ENCODE results near the gene LILRA2. TPM values are rescaled to one million over a fixed set of nuclear protein-coding genes. Genes with fewer than 3 reads are reported as not detected.

Gene LILRA2
- total RNA-seq, 4 donors from 2014 or later: 0.48 to 2.6 (median 1.6) TPM; not detected in 1

GRCh38 chr19:54534156-54534555, 39.4 kb upstream of the LILRA2 start:
- H3K27me3 ChIP-seq: no peaks in the 10 kb centered on the region

GRCh38 chr19:54535601-54536000, 38.0 kb upstream of the LILRA2 start:
- DNase-seq: no peak
- Histone ChIP-seq H3K36me3 (no peaks in the 10 kb centered on the region), H3K27me3 (no peaks in the 10 kb centered on the region), H3K27ac (no peak overlapping the region), H3K9me3 (no peaks in the 10 kb centered on the region), H3K4me3 (no peak overlapping the region), H3K4me1 (no peaks in the 10 kb centered on the region)
- TF ChIP-seq POLR2A (IDR thresholded peaks at IDR 0.05) (no peak), CTCF (IDR thresholded peaks at IDR 0.05) (no peak)
- intact Hi-C loops (cut with DNase I; ENCODE audit: low total_unique reads): no loop called here

More at GRCh38 chr19:54534156-54534555, 39.4 kb upstream of the LILRA2 start:
- Histone ChIP-seq H3K4me3 (no peak overlapping the region), H3K36me3 (no peaks in the 10 kb centered on the region), H3K4me1 (no peaks in the 10 kb centered on the region), H3K9me3 (no peaks in the 10 kb centered on the region), H3K27ac (no peak overlapping the region)
- no peak for DNase-seq
- intact Hi-C loops (cut with DNase I; ENCODE audit: low total_unique reads): no loop called here
- TF ChIP-seq POLR2A (IDR thresholded peaks at IDR 0.05) (no peak), CTCF (IDR thresholded peaks at IDR 0.05) (no peak)

- Histone ChIP-seq H3K36me3 (no peaks in the 10 kb centered on the region), H3K4me1 (no peaks in the 10 kb centered on the region), H3K4me3 (no peak overlapping the region), H3K9me3 (no peaks in the 10 kb centered on the region), H3K27ac (no peak overlapping the region), H3K27me3 (no peaks in the 10 kb centered on the region)
- intact Hi-C loops (cut with DNase I; ENCODE audit: low total_unique reads): no loop called here
- TF ChIP-seq POLR2A (IDR thresholded peaks at IDR 0.05) (no peak), CTCF (IDR thresholded peaks at IDR 0.05) (no peak)
- DNase-seq: no peak
Measured at GRCh38 chr19:54536956-54537355, 36.6 kb upstream of the LILRA2 start.

GRCh38 chr19:54541712-54542111, 31.9 kb upstream of the LILRA2 start:
- Histone ChIP-seq H3K36me3 (no peaks in the 10 kb centered on the region), H3K27ac (no peak overlapping the region), H3K9me3 (no peaks in the 10 kb centered on the region), H3K4me3 (no peak overlapping the region), H3K4me1 (no peaks in the 10 kb centered on the region), H3K27me3 (no peaks in the 10 kb centered on the region)
- DNase-seq: no peak
- TF ChIP-seq POLR2A (IDR thresholded peaks at IDR 0.05) (no peak), CTCF (IDR thresholded peaks at IDR 0.05) (no peak)
- intact Hi-C loops (cut with DNase I; ENCODE audit: low total_unique reads): no loop called here

GRCh38 chr19:54548806-54549205, 24.8 kb upstream of the LILRA2 start:
- intact Hi-C loops (cut with DNase I; ENCODE audit: low total_unique reads): no loop called here
- no peak for TF ChIP-seq POLR2A (IDR thresholded peaks at IDR 0.05)
- TF ChIP-seq CTCF (IDR thresholded peaks at IDR 0.05): no peak
- no peak for DNase-seq
- H3K4me3 ChIP-seq: no peak overlapping the region
- no peak overlapping the region for H3K27ac ChIP-seq
- no peaks in the 10 kb centered on the region for H3K36me3 ChIP-seq
- H3K9me3 ChIP-seq: no peaks in the 10 kb centered on the region
- H3K4me1 ChIP-seq: no peaks in the 10 kb centered on the region
- H3K27me3 ChIP-seq: no peaks in the 10 kb centered on the region

Measured in uterus (tissue), 4 donors.